SIG-M5 treated with dmso at 0.1 percent for 504 hours (cell line): ENCODE data around the gene SNCB.

ENCODE experiments used
- DNase-seq: peaks from one replicate; lab custom pipeline; 2025; ENCODE audit not compliant: unreplicated experiment; lab: John Stamatoyannopoulos, UW

SNCB gene

DNA sequence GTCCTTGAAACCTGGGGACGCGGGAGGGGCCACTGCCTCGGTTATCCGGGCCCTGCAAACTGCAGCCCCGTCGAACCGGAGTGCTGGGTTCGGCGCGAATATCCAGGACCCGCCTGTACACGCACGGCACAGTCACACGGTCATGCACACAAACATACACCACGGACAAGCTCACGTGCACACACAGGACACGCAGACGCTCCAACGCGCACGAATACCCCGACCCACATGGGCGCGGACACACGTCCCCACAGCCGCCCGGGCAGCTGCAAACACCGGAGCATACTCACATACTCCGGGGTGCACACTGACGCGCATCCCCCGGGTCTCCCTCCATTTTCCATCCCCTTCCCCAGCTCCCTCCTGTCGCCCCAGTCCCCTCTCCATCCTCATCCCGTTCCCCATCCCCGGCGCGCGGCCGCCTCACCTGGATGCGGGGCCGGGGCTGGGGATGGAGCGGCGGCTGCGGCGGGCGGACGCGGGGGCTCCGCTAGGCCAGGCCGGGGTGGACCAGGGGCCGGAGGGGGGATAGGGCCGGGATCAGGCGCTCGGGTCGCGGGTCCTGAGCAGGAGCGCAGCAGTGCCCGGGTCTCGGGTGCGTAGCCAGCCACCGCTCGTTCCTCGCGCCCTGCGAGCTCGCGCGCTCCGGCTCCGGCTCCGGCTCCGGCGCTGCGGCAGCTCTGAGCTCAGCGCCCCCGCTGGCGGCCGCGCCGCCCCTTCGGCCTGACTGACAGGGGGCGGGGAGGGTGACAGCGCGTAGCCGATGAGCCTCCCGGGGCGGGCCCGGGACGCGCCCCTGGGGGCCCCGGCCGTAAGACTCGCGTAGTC is at the start of gene SNCB, which contains the start of gene EIF4E1B:
SNCB (minus strand) TSS at position 682 of the 828 bp plus-strand sequence. CDS start 880 bp downstream, outside the sequence.
EIF4E1B (plus strand) TSS at position 823 of the 828 bp plus-strand sequence. CDS start 12,113 bp downstream, outside the sequence.
- peak; percentile 46 for DNase-seq

DNA sequence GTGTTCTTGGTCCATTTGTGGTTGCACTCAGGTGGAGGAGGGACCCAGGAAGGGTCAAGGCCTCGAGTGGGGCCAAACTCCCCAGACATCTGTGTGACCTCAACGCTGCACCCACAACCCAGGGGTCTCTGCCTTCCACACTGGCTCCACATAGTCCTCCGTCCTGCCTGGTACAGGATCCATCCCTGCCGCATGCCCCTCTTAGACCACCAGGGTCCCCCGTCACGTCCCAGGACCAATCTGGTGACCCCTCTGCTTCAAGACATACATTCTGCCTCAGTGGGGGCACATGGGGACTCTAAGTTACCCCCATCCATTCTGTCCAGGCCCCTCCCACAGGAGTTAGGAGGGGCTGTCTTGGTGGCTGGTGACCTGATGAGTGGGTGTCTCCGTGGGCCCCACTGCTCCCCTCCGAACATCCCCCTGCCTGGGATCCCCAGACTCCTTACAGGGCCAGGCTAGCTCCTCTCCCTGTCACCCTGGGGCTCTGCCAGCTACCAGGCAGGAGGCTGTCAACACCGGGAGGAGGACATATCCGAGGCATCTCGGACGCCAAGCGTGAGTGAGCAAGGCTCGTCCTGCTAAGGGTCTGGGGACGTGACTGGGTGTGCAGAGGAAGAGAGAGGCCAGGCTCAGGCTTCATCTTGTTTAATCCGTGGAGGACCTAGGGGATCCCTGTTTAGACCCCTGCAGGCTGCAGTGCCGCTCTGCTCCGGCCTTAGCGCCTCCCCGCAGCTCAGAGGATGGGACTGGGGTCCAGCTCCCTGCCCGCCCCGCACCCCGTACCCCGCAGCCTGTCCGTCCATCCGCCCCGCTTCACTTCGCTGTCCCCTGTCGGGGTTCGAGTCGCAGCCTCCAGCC is 49.3 kb upstream of the SNCB start:
- no peak for DNase-seq

DNA sequence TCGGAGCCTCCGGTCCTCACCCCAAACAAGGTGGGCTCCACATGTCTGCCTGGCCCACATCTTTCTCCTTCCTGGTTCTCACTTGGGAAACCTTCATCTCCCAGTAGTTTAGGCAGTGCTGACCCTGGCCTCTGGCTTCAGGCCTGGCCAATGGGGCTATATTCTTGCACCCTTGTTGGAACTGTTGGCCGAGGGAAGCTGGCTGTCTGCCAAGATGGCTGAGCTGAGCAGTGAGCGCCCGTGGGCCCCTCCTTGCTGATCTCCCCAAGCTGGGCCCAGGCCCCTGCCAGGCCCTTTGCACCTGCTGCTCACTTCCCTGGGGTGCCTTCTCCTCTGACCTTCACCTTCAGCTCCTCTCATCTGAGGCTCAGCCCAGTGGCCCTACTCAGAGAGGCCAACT is 48.2 kb upstream of the SNCB start:
- DNase-seq = no peak

DNA sequence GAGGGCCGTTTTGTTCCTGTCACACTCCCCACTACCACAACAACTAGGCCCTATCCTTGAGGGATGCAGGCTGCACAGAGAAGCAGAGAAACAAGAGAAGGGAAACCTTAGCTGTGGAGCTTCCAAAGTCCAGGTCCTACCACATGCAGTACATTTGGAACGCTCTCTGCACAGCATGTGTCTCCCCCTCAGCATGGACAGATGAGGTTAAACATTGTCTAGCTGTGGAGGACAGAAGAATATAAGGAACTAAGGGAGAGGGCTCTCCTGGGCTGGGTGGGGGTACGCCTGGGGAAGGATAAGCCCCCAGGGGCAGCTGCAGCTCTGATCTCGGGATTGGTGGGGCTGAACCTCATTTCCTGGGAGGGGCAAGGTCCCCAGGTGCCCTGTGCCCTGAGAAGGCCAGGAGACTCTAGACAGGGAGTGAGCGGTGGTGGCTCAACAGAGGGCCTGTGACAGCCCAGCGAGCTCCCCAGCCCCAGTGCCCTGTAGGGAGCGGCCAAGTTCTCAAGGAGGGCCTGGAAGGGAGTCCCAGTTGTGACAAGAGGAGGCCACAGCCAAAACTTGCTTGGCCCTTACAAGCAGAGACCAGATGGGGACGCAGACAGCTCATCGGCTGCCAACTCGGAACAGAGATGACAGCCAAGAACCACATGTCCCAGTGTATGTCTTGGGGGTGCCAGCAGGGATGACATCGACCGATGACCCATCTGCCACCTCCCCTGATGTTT is 47.0 kb upstream of the SNCB start:
- DNase-seq = no peak

DNA sequence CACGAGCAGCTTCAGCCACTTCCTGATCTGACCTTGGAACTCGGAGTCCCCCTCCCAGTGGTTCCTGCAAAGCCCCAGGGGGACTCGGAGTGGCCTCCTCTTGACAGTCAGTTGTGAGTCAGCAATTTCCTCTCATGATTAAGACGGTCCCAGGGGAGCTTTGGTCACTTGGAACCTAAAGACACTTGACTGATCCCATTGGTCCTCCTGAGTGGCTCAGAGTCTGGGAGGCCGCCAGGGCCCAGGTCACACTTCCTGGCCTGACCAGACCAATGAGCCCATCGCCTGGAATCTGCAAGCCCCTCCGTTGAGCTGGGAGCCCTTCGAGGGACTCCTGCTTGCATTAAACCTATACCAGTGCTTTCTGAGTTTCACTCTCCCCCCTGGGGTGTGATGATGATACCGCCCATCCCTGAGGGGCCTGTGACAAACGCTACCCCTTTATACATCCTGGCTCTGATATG is 46.1 kb upstream of the SNCB start:
- DNase-seq = no peak

DNA sequence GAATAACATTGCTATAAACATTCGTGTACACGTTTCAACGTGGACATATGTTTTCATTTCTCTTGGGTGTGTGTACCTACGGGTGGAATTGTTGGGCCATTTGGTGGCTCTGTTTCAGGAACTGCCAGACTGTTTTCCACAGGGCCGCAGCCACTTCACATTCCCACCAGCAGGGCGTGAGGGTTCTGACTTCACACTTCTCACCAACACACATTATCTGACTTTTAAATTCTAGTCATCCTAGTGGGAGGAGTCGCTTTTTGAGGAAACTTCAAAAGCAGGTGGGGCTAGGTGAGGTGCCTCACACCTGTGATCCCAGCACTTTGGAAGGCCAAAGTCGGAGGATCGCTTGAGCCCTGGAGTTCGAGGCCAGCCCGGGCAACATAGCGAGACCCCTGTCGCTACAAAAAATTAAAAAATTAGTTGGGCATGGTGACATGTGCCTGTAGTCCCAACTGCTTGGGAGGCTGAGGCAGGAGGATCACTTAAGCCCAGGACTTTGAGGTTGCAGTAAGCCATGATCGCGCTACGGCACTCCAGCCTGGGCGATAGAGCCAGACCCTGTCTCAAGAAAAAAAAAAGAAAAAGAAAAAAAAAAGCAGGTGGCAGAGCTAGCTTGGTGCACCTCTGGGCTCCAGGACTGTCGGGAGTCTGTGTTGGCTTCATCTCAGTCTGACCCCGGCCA is 45.5 kb upstream of the SNCB start:
- peak; percentile 35 for DNase-seq

DNA sequence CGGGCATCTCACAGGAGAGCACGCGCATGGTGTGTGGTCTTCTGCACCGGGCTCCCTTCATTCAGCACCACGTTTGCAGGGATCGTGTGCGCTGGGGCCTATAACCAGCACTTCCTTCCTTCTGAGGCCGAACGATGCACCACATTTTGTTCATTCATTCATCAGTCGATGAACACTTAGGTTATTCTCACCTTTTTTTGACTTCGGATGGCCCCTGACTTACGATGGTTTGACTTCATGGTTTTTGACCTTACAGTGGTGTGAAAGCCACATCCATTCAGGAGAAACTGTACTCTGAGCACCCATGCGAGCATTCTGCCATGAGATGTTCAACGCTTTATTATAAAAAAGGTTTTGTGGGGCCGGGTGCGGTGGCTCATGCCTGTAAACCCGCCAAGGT is 44.5 kb upstream of the SNCB start:
- DNase-seq = no peak

DNA sequence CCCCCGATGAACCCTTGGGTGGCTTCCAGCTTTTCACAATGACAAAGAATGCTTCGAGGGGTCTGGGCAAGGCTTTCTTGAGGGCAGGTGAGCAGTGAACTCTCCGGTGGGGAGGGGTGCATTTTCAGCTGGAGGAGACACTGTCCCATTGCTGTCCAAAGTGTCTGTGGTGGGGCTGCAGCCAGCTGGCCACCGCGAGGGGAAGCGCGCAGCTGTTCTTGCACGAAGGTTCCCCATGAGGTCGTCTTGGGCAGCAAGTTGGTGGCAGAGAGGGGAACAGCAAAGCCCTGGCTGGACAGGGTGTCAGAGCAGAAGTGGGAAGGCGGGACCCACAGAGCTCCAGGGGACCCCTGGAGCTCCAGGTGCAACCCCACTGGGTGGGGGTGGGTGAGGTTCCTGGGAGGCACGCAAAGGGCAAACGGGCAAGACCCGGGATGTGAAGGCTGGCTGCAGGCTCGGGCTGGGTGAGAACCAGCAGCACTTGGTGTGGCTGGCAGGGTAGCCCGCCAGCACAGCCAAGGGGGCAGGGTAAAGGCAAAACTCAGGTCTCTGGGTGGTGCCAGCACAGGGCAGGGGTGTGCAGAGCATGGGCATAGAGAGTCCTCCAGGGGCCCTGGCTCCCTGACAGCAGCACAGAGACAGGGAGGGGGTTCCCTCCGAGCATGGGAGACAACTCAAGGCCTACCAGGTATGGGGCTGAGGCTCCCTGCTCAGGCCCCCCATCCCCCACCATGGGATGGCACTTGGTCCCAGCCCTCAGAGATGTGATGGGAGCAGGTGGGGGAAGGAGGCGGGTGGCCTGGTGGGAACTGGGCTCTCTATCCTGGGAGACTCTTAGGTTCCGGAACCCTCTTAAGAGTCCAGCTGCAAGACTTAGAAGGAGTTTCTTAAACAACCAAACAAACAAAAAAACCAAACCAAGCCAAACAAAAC is 43.6 kb upstream of the SNCB start:
- no peak for DNase-seq

DNA sequence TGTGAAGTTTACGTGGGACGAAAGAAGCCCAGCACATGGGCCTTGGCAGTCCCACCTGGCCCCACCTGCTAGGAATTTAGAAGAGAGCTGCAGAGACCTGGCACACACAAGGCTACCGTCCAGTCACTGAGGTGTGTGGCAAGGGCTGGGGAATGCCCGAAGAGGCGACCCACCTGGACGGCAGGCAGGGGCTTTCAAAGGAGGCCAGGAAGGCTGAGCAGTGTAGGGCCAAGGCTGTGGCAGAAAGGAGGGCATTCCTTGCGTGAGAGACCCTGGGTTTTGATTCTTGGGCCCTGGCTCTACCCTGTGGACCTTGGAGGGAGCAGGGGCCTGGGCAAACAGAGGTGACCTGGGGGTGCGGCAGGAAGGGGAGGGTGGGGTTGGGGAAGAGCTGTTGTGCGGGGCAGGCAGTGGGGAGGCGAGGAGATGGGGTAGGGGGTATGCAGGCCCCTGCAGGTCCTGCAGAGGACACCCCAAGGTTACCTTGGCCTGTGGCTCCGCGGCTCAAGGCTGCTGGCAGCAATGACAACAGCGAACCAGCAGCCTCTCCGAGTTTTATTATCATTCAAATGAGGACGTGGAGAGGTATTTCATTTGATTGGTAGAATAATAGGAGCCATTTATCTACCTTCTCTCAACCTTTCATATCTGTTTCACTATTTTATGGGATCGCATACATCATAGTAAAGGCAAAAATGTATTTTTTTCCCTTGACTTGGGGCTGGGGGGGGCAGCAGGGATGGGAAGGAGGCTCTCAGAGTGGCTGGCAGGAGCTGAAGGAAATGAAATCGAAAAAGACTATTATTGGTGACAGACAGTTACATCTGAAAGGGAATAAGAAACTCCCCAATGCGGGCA is 41.8 kb upstream of the SNCB start:
- no peak for DNase-seq

DNA sequence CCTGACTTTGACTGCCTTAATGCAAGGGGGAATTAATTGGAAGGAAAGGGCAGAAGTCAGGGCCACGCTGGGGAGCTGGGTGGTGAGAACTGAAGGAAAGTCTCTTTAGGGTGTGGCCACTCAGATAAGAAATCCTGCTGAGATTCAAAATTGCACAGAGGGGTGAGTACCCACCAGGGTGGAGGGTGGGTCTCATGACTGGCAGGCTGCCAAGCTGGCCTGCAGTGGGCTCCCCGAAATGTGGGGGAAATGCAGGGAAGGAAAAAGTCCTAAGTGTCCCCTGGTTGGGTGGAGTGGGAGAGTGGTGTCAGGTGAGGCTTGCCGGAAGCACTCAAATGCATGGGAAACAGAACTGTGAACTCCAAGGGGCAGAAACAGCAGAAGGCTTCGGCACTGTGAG is 41.1 kb upstream of the SNCB start:
- DNase-seq = no peak

DNA sequence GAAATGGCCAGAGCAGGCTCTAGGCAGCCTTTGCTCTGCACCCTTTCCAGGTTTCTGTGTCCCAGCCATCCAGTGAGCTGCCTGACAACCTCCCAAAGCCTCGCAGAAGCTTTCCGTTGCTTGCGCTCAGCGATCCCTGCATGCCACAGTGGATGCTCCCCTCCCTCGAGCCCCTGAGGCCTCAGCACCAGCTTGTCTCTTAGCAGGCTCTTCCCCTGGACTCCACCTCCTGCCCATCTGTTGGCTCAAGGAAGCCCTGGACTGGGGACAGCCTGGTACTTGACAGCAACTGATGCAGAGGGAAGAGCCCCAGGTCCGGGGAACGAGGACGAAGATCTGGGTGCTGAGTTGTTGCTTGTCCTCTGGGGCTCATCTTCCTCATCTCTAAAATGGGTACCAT is 40.1 kb upstream of the SNCB start:
- no peak for DNase-seq

DNA sequence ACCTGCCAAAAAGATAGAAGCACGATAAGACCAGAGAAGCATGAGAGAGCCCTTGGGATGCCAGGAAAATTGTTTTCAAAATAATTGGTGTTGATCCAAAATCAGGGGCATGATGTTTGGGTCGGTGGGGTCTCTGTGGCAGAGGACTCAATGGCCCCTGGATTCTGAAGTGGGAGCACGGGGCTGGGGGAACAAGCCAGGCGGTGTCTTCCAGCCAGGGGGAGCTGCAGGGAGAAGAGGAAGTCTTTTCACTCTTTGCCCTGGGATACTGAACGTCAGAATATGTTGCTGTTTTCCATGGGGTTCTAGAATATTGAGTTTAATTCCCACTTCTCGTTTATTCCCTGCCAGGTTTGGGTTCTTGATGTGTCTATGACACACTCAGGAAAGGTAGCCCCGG is 37.3 kb upstream of the SNCB start:
- DNase-seq = no peak

DNA sequence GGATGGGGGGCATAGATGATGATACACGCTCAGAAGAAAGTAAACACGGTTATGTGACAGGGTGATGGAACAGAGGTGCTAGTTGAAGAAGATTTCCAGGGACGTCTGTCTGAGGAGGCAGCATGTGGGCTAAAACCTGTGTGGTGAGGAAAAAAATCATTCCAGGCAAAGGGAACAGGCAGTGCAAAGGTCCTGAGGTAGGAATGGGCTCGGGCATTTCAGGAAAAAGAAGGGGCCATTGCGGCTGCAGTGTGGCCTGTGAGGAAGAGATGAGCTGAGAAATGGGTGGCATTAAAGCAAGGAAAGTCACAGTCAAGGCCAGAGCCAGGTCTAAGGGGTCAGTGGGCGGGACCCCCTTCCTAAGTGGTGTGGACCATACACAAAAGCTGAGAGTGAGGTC is 35.2 kb upstream of the SNCB start:
- no peak for DNase-seq

DNA sequence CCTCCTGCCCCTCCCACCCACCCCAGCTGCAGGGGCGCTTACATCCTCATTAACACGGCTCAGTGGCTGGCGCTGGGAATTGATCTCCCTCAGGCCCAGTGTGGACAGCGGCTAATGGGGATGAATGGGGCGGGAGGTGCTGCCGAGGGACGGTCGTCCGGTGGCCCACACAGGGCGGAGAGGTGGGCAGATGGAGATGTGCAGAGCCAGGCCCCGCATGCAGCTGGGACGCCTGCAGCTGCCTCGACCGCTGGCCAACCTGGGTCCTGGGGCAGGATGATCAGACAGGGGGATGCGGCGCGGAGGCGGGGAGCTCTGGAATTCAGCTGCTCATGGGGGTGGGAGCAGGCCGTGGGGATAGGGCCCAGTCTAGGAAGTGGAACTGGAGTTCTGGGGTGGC is 34.6 kb upstream of the SNCB start:
- DNase-seq = no peak

DNA sequence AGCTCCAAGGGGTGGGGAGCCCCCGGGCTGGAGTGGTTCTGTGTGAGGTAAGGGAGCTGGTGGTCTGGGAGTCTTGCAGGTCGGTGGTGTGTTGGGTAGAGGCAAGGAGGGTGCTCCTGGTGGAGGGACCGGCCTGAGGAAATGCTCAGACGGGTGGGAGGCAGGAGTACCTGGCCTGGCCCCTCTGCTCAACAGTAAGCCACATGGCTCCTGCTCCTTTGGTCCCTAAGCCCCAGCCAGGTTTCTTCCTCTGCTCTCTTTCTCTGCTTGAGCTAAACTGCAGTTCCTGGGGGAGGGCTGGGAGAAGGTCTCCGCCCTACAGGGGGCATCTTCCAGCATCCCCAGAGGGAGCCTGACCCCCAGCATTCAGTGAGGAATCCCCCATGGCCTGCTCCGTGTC is 34.1 kb upstream of the SNCB start:
- DNase-seq = no peak

DNA sequence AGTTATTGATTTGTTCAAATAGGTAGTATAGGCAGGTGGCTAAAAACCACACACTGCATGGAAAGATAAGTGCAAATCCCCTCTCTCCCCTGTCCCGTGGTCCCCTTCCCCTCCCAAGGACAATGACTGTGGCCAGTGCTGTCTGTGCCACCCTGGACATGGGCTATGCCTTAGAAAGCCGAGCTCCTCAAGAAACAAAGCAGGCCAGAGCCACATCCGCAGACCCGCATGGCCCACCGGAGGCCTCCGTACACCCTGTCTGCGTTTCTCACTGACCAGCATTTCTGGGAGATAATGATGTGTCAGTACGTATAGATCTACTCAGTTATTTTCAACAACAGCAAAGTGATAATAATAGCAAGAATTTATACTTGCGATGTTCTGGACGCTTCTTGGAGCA is 33.2 kb upstream of the SNCB start:
- no peak for DNase-seq

DNA sequence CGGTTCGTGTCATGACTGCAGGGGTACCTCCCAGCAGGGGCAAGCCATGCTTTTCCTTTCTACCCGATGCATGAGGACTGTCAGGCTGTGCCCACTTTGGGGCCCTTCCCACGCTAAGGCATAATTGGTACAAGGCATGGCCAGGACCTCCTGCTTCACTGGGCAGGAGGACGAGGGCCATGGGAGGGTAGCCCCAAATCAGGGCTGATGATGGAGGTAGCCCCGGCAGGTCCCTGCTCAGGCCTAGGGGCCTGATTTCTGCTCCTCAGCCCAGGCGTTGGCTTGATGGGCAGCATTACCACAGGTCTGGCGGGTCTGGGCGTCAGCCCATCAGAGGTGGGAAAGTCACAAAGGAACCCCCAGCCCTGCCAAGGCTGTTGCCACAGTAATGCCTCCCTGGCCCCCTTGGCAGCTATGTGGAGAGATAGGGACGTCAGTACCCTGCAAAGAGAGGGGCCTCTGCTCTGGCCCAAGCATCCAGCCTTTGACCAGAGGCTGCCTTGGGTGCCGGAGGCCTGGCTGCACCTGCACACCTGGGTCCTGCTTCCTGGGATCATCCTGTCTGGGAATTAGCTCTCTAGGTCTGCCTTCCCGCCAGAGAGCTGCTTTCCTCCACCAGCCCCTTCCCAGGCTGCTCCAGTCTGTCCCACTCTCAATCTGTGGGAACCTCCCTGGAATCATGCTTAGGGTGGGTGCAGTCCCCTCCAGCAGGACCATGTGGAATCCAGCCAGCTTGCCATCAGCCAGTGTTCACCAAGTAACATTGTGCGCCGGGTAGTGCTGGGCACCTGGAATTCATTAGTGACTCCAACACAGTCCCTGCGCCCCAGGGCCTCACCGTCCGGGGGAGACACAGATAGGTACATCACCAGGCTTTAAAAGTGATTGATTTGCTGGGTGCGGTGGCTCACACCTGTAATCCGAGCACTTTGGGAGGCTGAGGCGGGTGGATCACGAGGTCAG is 32.3 kb upstream of the SNCB start:
- no peak for DNase-seq

DNA sequence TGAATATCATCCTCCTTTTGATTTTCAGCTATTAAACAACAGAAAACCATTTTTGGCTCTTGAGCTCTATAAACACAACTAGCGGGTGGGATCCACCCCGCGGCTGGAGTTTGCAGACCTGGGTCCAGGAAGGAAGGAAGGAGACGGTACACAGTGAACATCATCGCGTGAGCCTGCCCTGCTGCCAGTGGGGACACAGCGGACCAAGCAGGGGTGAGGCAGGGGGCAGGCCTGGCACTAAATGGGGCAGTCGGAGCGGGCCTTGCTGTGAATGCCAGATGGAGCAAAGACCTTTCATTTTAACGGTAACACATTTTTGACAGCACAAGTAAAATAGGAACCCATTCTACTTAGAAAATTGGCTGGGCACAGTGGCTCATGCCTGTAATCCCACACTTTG is 31.3 kb upstream of the SNCB start:
- no peak for DNase-seq
